H1 (cell line): ENCODE results near the gene SH3PXD2B. TPM values are rescaled to one million over a fixed set of nuclear protein-coding genes. Genes with fewer than 3 reads are reported as not detected.

Experiments used
- CTCF ChIA-PET: fragments of 300-600 bp; sonication (Branson Sonifier 250); formaldehyde crosslinking; loops from one replicate; lab custom pipeline; 2021; ENCODE audit not compliant: partially characterized antibody; lab: Charles Lee
- POLR2A ChIA-PET: fragments of 300-600 bp; sonication (Branson Sonifier 250); formaldehyde crosslinking; loops from one replicate; lab custom pipeline; 2021; ENCODE audit warnings: inconsistent platforms; ENCODE audit not compliant: partially characterized antibody; lab: Charles Lee
- DNase-seq, 2 experiments: peaks; one replicate each; pipeline versions ENCODE4 v3.0.0 to v3.0.0-alpha.2; 2010 to 2022; ENCODE audit warnings: low spot score in 2 of 2, low read depth in 1 of 2, mixed read lengths in 1 of 2
- FAIRE-seq: peaks from 2 replicates; lab custom pipeline; 2011; peaks lifted over from hg19 to GRCh38; lab: Jason Lieb, UNC
- H2AFZ ChIP-seq: 2 replicates; pipeline ENCODE4 v1.8.1; 2012; ENCODE audit warnings: low read length, inconsistent platforms
- H2AK5ac ChIP-seq: 2 replicates; pipeline ENCODE4 v1.6.1; 2013; ENCODE audit warnings: low read depth, low read length
- H2BK120ac ChIP-seq: replicated peaks from 2 replicates; pipeline ENCODE3; 2013; ENCODE audit warnings: low read depth, low read length, inconsistent platforms
- H2BK12ac ChIP-seq: 2 replicates; pipeline ENCODE4 v1.6.1; 2013; ENCODE audit warnings: low read depth, low read length
- H2BK15ac ChIP-seq: 2 replicates; pipeline ENCODE4 v1.6.1; 2013; ENCODE audit warnings: low read length
- H2BK20ac ChIP-seq: 2 replicates; pipeline ENCODE4 v1.6.1; 2013; ENCODE audit warnings: low read length
- H2BK5ac ChIP-seq: 2 replicates; pipeline ENCODE4 v1.6.1; 2013; ENCODE audit warnings: low read depth, low read length
- H3K14ac ChIP-seq: 2 replicates; pipeline ENCODE4 v1.6.1; 2013; ENCODE audit warnings: inconsistent platforms; ENCODE audit not compliant: insufficient read length
- H3K18ac ChIP-seq: 2 replicates; pipeline ENCODE4 v1.6.1; 2013; ENCODE audit warnings: low read length; ENCODE audit errors: extremely low read depth
- H3K23ac ChIP-seq: 2 replicates; pipeline ENCODE4 v1.6.1; 2013; ENCODE audit warnings: inconsistent platforms; ENCODE audit not compliant: insufficient read length
- H3K23me2 ChIP-seq: 2 replicates; pipeline ENCODE4 v1.6.1; 2013; ENCODE audit warnings: low read depth, low read length
- H3K27ac ChIP-seq: 2 replicates; pipeline ENCODE4 v1.6.1; 2011; ENCODE audit warnings: low read depth, low read length, inconsistent platforms
- H3K27me3 ChIP-seq, 4 experiments: replicated peaks in 1 of 4; 1 replicate in 1 of 4; 2 replicates in 3 of 4; pipeline versions ENCODE4 v1.6.1 to v1.8.1; 2011 to 2013; ENCODE audit warnings: low read length in 3 of 4, mild to moderate bottlenecking in 3 of 4, inconsistent platforms in 2 of 4, mixed read lengths in 2 of 4, moderate library complexity in 1 of 4; ENCODE audit not compliant: control insufficient read depth in 3 of 4, insufficient read depth in 3 of 4; ENCODE audit errors: extremely low read depth in 1 of 4
- H3K36me3 ChIP-seq, 4 experiments: 2 replicates each; pipeline versions ENCODE4 v1.6.1 to v1.8.1; 2011 to 2013; ENCODE audit warnings: mild to moderate bottlenecking in 4 of 4, low read length in 3 of 4, moderate library complexity in 2 of 4, control low read depth in 1 of 4, inconsistent platforms in 1 of 4; ENCODE audit not compliant: insufficient read depth in 4 of 4, control insufficient read depth in 2 of 4
- H3K4ac ChIP-seq: replicated peaks from 2 replicates; pipeline ENCODE3; 2013; ENCODE audit warnings: low read length, low read depth, mixed read lengths, inconsistent platforms; ENCODE audit not compliant: insufficient read length
- H3K4me1 ChIP-seq, 4 experiments: replicated peaks in 1 of 4; 1 replicate in 1 of 4; 2 replicates in 3 of 4; pipeline versions ENCODE4 v1.6.1 to v1.8.1; 2011 to 2013; ENCODE audit warnings: low read length in 3 of 4, inconsistent platforms in 2 of 4, mixed read lengths in 1 of 4; ENCODE audit not compliant: insufficient read depth in 4 of 4, control insufficient read depth in 3 of 4
- H3K4me2 ChIP-seq, 2 experiments: 2 replicates each; pipeline versions ENCODE4 v1.6.1 to v1.8.1; 2011 to 2013; ENCODE audit warnings: low read depth in 2 of 2, low read length in 2 of 2, control low read depth in 1 of 2, inconsistent platforms in 1 of 2, mild to moderate bottlenecking in 1 of 2; ENCODE audit not compliant: insufficient read depth in 1 of 2
- H3K4me3 ChIP-seq, 4 experiments: fragments of 200-600, 300-600 bp in 1 of 4; sonication (generic), shearing (Covaris generic), sonication (Bioruptor Twin) in 1 of 4; 2 replicates each; pipeline versions ENCODE4 v1.5.1 to v1.8.1; 2011 to 2016; ENCODE audit warnings: low read length in 4 of 4, low read depth in 3 of 4, control low read depth in 2 of 4, inconsistent platforms in 2 of 4, mild to moderate bottlenecking in 2 of 4, mixed read lengths in 1 of 4, moderate library complexity in 1 of 4; ENCODE audit not compliant: insufficient read depth in 2 of 4; ENCODE audit errors: extremely low read depth in 1 of 4
- H3K56ac ChIP-seq: replicated peaks from 2 replicates; pipeline ENCODE3; 2013; ENCODE audit warnings: low read depth, mild to moderate bottlenecking, mixed read lengths, low read length, inconsistent platforms; ENCODE audit not compliant: insufficient read length
- H3K79me1 ChIP-seq: 2 replicates; pipeline ENCODE4 v1.6.1; 2013; ENCODE audit warnings: low read depth, low read length, control low read depth
- H3K79me2 ChIP-seq, 2 experiments: 2 replicates each; pipeline versions ENCODE4 v1.6.1 to v1.8.1; 2012 to 2013; ENCODE audit warnings: low read length in 2 of 2, mild to moderate bottlenecking in 2 of 2, inconsistent platforms in 1 of 2; ENCODE audit not compliant: insufficient read depth in 2 of 2, control insufficient read depth in 1 of 2
- H3K9ac ChIP-seq, 4 experiments: replicated peaks in 1 of 4; 1 replicate in 1 of 4; 2 replicates in 3 of 4; pipeline versions ENCODE4 v1.6.1 to v1.8.1; 2011 to 2013; ENCODE audit warnings: low read depth in 3 of 4, low read length in 3 of 4, control low read depth in 2 of 4, mild to moderate bottlenecking in 2 of 4, moderate library complexity in 2 of 4, inconsistent platforms in 1 of 4; ENCODE audit errors: extremely low read depth in 1 of 4
- H3K9me3 ChIP-seq, 2 experiments: 2 replicates each; pipeline versions ENCODE4 v1.6.1 to v1.8.1; 2012 to 2013; ENCODE audit warnings: mild to moderate bottlenecking in 2 of 2, moderate library complexity in 2 of 2, control low read depth in 1 of 2, inconsistent platforms in 1 of 2, low read depth in 1 of 2, low read length in 1 of 2, mixed read lengths in 1 of 2; ENCODE audit not compliant: insufficient read depth in 2 of 2
- H4K20me1 ChIP-seq, 2 experiments: replicated peaks in 1 of 2; 2 replicates each; pipeline versions ENCODE3 to v1.8.1; 2011 to 2013; ENCODE audit warnings: inconsistent platforms in 2 of 2, low read length in 2 of 2, mild to moderate bottlenecking in 1 of 2; ENCODE audit not compliant: insufficient read depth in 2 of 2, control insufficient read depth in 1 of 2
- H4K5ac ChIP-seq: 2 replicates; pipeline ENCODE4 v1.6.1; 2013; ENCODE audit warnings: low read length, low read depth, mixed read lengths, inconsistent platforms; ENCODE audit not compliant: insufficient read length
- H4K8ac ChIP-seq: 2 replicates; pipeline ENCODE4 v1.8.0; 2013; ENCODE audit warnings: mild to moderate bottlenecking, moderate library complexity, low read length, inconsistent platforms; ENCODE audit not compliant: insufficient read depth; ENCODE audit errors: extremely low read depth
- H4K91ac ChIP-seq: replicated peaks from 2 replicates; pipeline ENCODE3; 2013; ENCODE audit warnings: low read length, mixed read lengths, inconsistent platforms; ENCODE audit not compliant: insufficient read length
- NRF1 ChIP-seq: IDR thresholded peaks from 2 replicates; pipeline ENCODE4 v1.6.1; 2011; ENCODE audit warnings: mild to moderate bottlenecking, low read depth, low read length, improper control_type of control experiment
- WGBS, 2 experiments: shearing (Covaris generic) in 1 of 2; methylation state at CpG; one replicate each; pipeline versions ENCODE4 v1.1.6 to v1.1.7; 2013 to 2015; ENCODE audit warnings: low lambda C conversion rate in 2 of 2, mixed read lengths in 2 of 2, inconsistent platforms in 1 of 2, low coverage in 1 of 2, missing lambda C conversion rate in 1 of 2; ENCODE audit not compliant: insufficient replicate concordance in 2 of 2, insufficient coverage in 1 of 2, insufficient read length in 1 of 2; ENCODE audit errors: extremely low coverage in 1 of 2, missing lambda C conversion rate in 1 of 2; 5-methylcytosine and 5-hydroxymethylcytosine counted together
- polyA plus RNA-seq, 7 experiments: library from polyadenylated mRNA; depleted of rRNA in 3 of 7; stranded (reverse) in 5 of 7; unstranded in 2 of 7; fragments of >200 nt in 5 of 7; fragments of 200-250 nt in 2 of 7; gene quantifications; 1 replicate in 5 of 7; 2 replicates in 1 of 7; 4 replicates in 1 of 7; pipeline versions ENCODE4 v1.2.1 to v1.2.3, GENCODE V29; 2011 to 2013; ENCODE audit warnings: missing spikeins in 2 of 7, mixed read lengths in 2 of 7
- total RNA-seq: library from RNA; stranded (reverse); fragmentation: NEBNext Ultra II Directional; extraction: Animal tissue kit (Norgen Biotek cat#: 25700); gene quantifications from 2 replicates; pipeline ENCODE4 v1.2.1, GENCODE V29; 2021

SH3PXD2B gene
- total and polyA plus RNA-seq, 2 of the 8 experiments (the other 6 are each of a cell fraction or from before 2014, with no cell fraction given): 32.9 to 72.9 TPM

- Histone ChIP-seq H4K20me1 (peaks cover 6 to 31% of the 10 kb centered on the region in 2 experiments), H3K4me1 (peaks cover 0 to 3% (median 0%) of the 10 kb centered on the region in 4 experiments; a peak in 2 of 7 replicates), H2BK12ac (no peak overlapping the region), H3K4ac (no peak overlapping the region), H3K18ac (no peak overlapping the region), H2BK5ac (no peak overlapping the region), H3K27me3 (no peaks in the 10 kb centered on the region), H3K56ac (no peak overlapping the region), H2BK20ac (no peak overlapping the region), H3K27ac (no peak overlapping the region), H2AK5ac (no peak overlapping the region), H3K23ac (no peak overlapping the region), H4K8ac (no peak overlapping the region), H2AFZ (no peak overlapping the region), H4K5ac (no peak overlapping the region), H3K14ac (no peak overlapping the region), H3K23me2 (no peaks in the 10 kb centered on the region), H3K9ac (no peak overlapping the region), H3K36me3 (peaks cover 3 to 25% (median 15%) of the 10 kb centered on the region in 4 experiments), H3K79me1 (peaks cover 9% of the 10 kb centered on the region), H3K4me2 (no peak overlapping the region), H4K91ac (no peak overlapping the region), H2BK120ac (no peak overlapping the region), H3K4me3 (no peak overlapping the region), H2BK15ac (no peak overlapping the region), H3K9me3 (no peaks in the 10 kb centered on the region), H3K79me2 (peaks cover 0 to 45% of the 10 kb centered on the region in 2 experiments; a peak in 3 of 4 replicates)
- ChIA-PET CTCF (interaction anchor here (1.0 to 5.2 kb wide), 4 partner anchors 16 to 27 kb away, joined by 3 to 27 read pairs (median 5); no protein-coding TSS in a partner anchor), POLR2A (interaction anchor here (0.6 to 1.1 kb wide), 2 partner anchors 29 to 347 kb away, joined by 3 to 4 read pairs; no protein-coding TSS in a partner anchor)
- FAIRE-seq: no peak
- no peak for TF ChIP-seq NRF1
- 98% methylated on average over 3 of the region's 3 CpGs; no CpG with 5 or more reads in 1 of the 2 experiments for WGBS, 2 experiments
- DNase-seq: no peak
Measured at GRCh38 chr5:172424111-172424490, 30.2 kb downstream of the SH3PXD2B start.
